ENCODE results near the gene CCDC32.

Gene CCDC32

DNA sequence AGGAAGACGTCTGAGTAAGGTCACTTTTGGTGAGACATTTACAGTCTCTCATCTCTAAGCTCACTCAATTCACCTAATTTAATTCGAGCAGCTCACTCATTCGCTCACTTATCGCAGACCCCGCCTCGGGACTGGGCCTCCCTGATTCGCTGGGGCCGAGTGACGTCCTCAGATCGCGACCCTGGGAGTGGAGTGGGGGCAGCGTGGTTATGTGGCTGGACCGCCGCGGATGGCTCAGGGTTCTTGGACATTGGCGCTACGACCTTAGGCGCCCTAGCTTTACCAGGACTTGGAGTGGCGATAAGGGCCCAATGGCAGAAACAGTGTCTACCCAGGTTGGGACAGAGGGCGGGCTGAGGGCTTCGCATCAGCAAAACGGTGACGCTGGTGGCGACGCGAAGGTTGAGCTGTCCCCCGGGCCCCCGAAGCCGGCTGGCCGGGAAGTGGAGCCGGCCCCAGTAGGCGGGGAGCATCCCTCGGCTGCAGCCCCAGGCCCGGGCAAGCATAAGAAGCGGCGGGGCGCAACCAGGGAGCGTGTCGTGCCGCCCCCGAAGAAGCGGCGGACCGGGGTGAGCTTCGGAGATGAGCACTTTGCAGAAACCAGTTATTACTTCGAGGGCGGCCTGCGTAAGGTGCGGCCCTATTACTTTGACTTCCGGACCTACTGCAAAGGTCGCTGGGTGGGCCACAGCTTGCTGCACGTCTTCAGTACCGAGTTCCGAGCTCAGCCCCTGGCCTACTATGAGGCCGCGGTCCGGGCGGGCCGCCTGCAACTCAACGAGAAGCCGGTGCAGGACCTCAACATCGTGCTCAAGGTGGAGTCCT is 4.5 kb upstream of the CCDC32 start, which contains the start of gene RPUSD2:
Gene RPUSD2, plus strand, starts transcription at position 171 of the 825 bp plus-strand sequence. Its CDS starts 39 bp downstream, at position 210.
- in situ Hi-C loops (cut with MboI; ENCODE audit: low sequenced_read_pairs, unreplicated experiment): no loop called here
- TF ChIP-seq, protein P1, sequence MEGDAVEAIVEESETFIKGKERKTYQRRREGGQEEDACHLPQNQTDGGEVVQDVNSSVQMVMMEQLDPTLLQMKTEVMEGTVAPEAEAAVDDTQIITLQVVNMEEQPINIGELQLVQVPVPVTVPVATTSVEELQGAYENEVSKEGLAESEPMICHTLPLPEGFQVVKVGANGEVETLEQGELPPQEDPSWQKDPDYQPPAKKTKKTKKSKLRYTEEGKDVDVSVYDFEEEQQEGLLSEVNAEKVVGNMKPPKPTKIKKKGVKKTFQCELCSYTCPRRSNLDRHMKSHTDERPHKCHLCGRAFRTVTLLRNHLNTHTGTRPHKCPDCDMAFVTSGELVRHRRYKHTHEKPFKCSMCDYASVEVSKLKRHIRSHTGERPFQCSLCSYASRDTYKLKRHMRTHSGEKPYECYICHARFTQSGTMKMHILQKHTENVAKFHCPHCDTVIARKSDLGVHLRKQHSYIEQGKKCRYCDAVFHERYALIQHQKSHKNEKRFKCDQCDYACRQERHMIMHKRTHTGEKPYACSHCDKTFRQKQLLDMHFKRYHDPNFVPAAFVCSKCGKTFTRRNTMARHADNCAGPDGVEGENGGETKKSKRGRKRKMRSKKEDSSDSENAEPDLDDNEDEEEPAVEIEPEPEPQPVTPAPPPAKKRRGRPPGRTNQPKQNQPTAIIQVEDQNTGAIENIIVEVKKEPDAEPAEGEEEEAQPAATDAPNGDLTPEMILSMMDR (IDR thresholded peaks at IDR 0.05; ENCODE audit: borderline replicate concordance, control extremely low read depth, extremely low read depth, insufficient read depth, missing control alignments): no peak
- peak; percentile 95 for DNase-seq (ENCODE audit: low spot score)

DNA sequence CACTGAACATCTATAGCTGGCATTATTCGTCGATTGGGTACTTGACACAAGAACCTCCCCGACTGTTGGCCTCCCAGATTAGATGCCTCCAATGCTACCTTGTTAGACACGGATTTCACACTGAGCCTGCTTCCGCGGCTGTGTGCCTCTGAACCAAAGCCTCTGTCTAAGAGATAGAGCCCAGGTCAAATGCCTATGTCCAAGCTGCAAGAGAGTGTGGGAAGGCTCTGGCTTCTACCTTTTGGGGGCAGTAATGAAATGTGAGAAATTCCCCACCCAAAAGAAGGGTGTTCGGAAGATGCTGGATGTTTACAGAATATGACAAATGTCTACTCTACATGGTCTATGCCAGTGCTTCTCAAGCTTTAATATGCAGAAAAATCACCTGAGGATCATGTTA is 2.3 kb upstream of the CCDC32 start:
- no peak for DNase-seq (ENCODE audit: low spot score)
- TF ChIP-seq, protein P1 (IDR thresholded peaks at IDR 0.05; ENCODE audit: borderline replicate concordance, control extremely low read depth, extremely low read depth, insufficient read depth, missing control alignments): peak; percentile 33
- in situ Hi-C loops (cut with MboI; ENCODE audit: low sequenced_read_pairs, unreplicated experiment): no loop called here

DNA sequence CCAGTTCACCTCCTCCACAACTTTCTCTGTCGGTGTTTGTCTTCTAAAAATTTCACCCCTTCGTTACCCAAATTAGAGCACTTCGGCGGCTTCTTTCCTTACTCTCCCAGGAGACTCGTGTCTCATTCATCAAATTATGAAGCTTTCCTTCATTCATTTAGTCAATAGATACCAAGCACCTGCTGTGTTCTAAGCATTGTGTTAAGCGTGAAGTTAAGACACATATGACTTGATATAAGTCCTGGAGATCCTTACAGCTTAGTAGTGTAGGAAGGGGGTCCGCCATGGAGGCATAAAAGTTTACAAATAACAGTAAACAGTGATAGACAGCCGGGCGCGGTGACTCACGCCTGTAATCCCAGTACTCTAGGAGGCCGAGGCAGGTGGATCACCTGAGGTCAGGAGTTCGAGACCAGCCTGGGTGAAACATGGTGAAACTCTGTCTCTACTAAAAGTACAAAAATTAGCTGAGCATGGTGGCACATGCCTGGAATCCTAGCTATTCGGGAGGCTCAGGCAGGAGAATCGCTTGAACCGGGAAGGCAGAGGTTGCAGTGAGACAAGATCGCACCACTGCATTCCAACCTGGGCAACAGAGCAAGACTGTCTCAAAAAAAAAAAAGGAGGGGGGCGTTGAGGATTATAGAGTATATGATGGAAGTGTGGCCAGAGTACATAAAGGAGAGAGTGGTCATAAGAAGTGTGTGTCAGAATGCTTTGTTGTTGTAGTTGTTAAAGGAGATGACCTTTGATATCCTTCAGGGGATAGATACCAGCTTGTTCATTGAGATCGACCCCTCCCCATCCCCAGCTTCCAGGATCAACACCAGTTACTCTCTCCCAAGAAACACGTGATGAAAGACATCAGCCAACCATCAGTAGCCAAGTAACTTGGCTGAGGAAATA is 744 bp upstream of the CCDC32 start:
- TF ChIP-seq, protein P1 (IDR thresholded peaks at IDR 0.05; ENCODE audit: borderline replicate concordance, control extremely low read depth, extremely low read depth, insufficient read depth, missing control alignments): no peak
- no peak for DNase-seq (ENCODE audit: low spot score)
- in situ Hi-C loops (cut with MboI; ENCODE audit: low sequenced_read_pairs, unreplicated experiment): no loop called here

DNA sequence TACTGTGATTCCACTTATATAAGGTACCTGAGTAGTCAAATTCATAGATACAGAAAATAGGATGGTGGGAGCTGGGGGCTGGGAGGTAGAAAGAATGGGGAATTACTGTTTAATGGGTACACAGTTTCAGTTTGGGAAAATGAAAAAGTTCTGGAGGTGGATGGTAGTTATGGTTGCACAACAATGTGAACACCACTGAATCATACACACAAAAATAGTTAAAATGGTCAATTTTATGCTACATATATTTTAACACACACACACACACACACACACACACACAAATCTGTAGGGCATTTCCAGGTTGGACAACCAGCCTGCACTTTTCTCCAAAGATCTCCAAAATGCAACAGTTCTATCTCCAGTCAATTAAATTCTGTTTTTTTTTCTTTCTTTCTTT is 1.4 kb downstream of the CCDC32 start:
- no peak for DNase-seq (ENCODE audit: low spot score)
- in situ Hi-C loops (cut with MboI; ENCODE audit: low sequenced_read_pairs, unreplicated experiment): no loop called here
- TF ChIP-seq, protein P1 (IDR thresholded peaks at IDR 0.05; ENCODE audit: borderline replicate concordance, control extremely low read depth, extremely low read depth, insufficient read depth, missing control alignments): no peak

DNA sequence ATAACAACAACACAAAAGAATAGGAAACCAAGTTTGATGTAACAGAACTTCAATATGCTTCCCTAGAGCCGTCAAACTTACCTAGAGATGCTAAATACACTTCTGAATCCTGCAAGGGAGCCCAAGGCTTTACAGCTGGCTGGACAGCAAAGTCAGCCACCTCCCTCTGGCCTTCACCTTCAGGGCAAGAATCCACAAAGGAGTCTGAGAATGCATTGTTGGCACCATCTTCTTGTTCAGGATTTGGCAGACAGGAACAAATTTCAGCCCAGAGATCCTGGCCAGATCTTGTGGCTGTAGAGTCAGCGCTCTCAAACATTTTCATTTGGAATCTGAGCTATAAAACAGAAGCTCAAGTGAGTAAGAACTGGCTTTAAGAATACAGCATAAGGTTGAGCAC is 2.2 kb downstream of the CCDC32 start:
- in situ Hi-C loops (cut with MboI; ENCODE audit: low sequenced_read_pairs, unreplicated experiment): no loop called here
- DNase-seq (ENCODE audit: low spot score): no peak
- TF ChIP-seq, protein P1 (IDR thresholded peaks at IDR 0.05; ENCODE audit: borderline replicate concordance, control extremely low read depth, extremely low read depth, insufficient read depth, missing control alignments): no peak

DNA sequence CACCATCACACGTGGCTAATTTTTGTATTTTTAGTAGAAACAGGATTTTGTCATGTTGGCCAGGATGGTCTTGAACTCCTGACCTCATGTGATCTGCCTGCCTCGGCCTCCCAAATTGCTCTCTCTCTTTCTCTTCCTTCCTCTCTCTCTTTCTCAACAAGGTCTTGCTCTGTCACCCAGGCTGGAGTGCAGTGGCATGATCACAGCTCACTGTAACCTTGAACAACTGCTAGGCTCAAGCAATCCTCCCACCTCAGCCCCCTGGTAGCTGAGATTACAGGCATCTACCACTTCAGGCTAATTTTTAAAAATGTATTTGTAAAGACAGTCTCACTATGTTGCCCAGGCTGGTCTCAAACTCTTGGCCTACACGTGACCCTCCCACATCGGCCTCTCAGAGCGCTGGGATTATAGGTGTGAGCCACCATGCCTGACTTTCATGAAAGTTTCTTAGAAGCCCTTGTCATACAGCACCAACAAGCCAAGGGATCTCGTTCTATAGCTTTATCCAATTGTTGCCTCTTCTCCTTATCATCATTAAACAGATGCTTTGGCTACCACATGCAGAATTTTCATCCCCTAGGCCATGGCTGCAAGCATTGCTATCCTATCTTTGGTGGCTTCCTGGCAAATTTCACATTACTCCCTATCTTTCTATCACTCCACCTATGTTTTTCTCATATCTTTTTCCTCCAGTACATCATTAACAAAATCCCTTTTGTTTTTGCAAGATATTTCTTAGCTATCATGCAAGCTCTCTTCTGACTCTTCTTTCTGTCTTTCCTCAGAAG is 5.7 kb downstream of the CCDC32 start:
- TF ChIP-seq, protein P1 (IDR thresholded peaks at IDR 0.05; ENCODE audit: borderline replicate concordance, control extremely low read depth, extremely low read depth, insufficient read depth, missing control alignments): no peak
- in situ Hi-C loops (cut with MboI; ENCODE audit: low sequenced_read_pairs, unreplicated experiment): no loop called here
- DNase-seq (ENCODE audit: low spot score): no peak
